ENCODE data around the gene ZNF862.

Gene ZNF862

DNA sequence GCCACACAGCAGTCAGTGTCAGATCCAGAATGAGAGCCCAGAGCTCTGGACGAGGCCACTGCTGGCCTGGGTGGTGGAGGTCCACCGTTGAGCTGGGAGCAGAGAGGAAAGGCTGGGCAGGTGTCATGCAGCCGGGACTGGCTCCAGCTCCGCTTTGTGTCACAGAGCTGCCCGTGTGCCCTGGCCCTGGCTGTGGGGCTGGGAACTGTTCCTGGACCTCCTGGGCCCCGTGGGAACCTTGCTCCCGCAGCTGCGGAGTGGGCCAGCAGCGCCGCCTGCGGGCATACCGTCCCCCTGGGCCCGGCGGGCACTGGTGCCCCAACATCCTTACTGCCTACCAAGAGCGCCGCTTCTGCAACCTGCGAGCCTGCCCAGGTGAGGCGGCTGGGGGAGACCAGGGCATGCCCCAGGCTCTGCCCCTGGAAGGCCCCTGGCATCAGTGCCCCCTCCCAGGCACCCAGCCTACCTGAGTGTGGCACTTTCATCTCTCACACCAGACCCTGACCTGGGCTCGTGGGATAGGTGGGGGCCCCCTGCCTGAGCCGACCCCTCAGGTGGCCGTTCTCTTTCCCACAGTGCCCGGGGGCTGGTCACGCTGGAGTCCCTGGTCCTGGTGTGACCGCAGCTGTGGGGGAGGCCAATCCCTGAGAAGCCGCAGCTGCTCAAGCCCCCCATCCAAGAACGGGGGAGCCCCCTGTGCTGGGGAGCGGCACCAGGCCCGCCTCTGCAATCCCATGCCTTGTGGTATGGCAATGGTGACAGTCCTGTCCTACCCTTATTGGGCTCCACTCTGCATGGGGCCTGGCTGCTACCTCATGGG lies 18.8 kb upstream of the ZNF862 start:
- Histone ChIP-seq H3K4me1 (no peaks in the 10 kb centered on the region), H3K27me3 (peaks cover 0 to 36% of the 10 kb centered on the region in 2 donors), H3K36me3 (no peaks in the 10 kb centered on the region), H3K9me3 (no peaks in the 10 kb centered on the region), H3K4me3 (no peak overlapping the region), H3K27ac (no peak overlapping the region)
- no peak for DNase-seq
- intact Hi-C loops (cut with DNase I; ENCODE audit: low total_unique reads) = no loop called here
- TF ChIP-seq CTCF (IDR thresholded peaks at IDR 0.05) = no peak

- H3K36me3 ChIP-seq = no peaks in the 10 kb centered on the region
- no peaks in the 10 kb centered on the region for H3K4me1 ChIP-seq
- no peak overlapping the region for H3K4me3 ChIP-seq
- H3K9me3 ChIP-seq = no peaks in the 10 kb centered on the region
- DNase-seq = no peak
- TF ChIP-seq CTCF (IDR thresholded peaks at IDR 0.05) = no peak
- H3K27me3 ChIP-seq = peaks cover 0 to 34% of the 10 kb centered on the region in 2 donors
- no peak overlapping the region for H3K27ac ChIP-seq
- intact Hi-C loops (cut with DNase I; ENCODE audit: low total_unique reads) = no loop called here
Measured at GRCh38 chr7:149819961-149820340, 18.2 kb upstream of the ZNF862 start.

GRCh38 chr7:149820622-149821190 lies 17.5 kb upstream of the ZNF862 start:
- H3K9me3 ChIP-seq = no peaks in the 10 kb centered on the region
- DNase-seq = no peak
- no peaks in the 10 kb centered on the region for H3K4me1 ChIP-seq
- H3K27ac ChIP-seq = no peak overlapping the region
- no peaks in the 10 kb centered on the region for H3K36me3 ChIP-seq
- H3K27me3 ChIP-seq = peaks cover 0 to 28% of the 10 kb centered on the region in 2 donors
- H3K4me3 ChIP-seq = no peak overlapping the region
- no peak for TF ChIP-seq CTCF (IDR thresholded peaks at IDR 0.05)
- intact Hi-C loops (cut with DNase I; ENCODE audit: low total_unique reads) = no loop called here

- Histone ChIP-seq H3K4me1 (no peaks in the 10 kb centered on the region), H3K36me3 (no peaks in the 10 kb centered on the region), H3K27me3 (peaks cover 0 to 20% of the 10 kb centered on the region in 2 donors), H3K9me3 (no peaks in the 10 kb centered on the region), H3K4me3 (no peak overlapping the region), H3K27ac (no peak overlapping the region)
- intact Hi-C loops (cut with DNase I; ENCODE audit: low total_unique reads) = no loop called here
- no peak for DNase-seq
- no peak for TF ChIP-seq CTCF (IDR thresholded peaks at IDR 0.05)
Measured at GRCh38 chr7:149821191-149822148, 16.7 kb upstream of the ZNF862 start.

- Histone ChIP-seq H3K4me1 (no peaks in the 10 kb centered on the region), H3K4me3 (no peak overlapping the region), H3K27me3 (peaks cover 0 to 16% of the 10 kb centered on the region in 2 donors), H3K9me3 (no peaks in the 10 kb centered on the region), H3K36me3 (no peaks in the 10 kb centered on the region), H3K27ac (no peak overlapping the region)
- DNase-seq = no peak
- intact Hi-C loops (cut with DNase I; ENCODE audit: low total_unique reads) = no loop called here
- TF ChIP-seq CTCF (IDR thresholded peaks at IDR 0.05) = no peak
Measured at GRCh38 chr7:149822353-149822943, 15.7 kb upstream of the ZNF862 start.

All from tibial artery (tissue), 4 donors.